HepG2 (cell line): ENCODE measurements around the gene GAL3ST3. TPM values are rescaled to one million over a fixed set of nuclear protein-coding genes. Genes with fewer than 3 reads are reported as not detected.

Experiments
- ATAC-seq: fragments of 200-7000 bp; cut with Tn5 transposase; 3 replicates; pipeline ENCODE4 v1.9.1; 2020; ENCODE audit warnings: mild to moderate bottlenecking, moderate library complexity
- BruUV-seq: library from RNA; stranded (reverse); fragments of 400-500 nt; replicated peaks from 2 replicates; lab custom pipeline; 2021; lab: Mats Ljungman, UMichigan
- CTCF ChIA-PET: fragments of 300-600 bp; formaldehyde crosslinking; extraction: SDS; loops from one replicate; lab custom pipeline; 2021; ENCODE audit warnings: low total read pairs, inconsistent platforms, low intra/inter-chr PET ratio; lab: Yijun Ruan, JAX
- POLR2A ChIA-PET: fragments of 350-600 bp; sonication (Branson Sonifier 250); formaldehyde crosslinking; loops from one replicate; lab custom pipeline; 2020; ENCODE audit warnings: antibody characterized with exemption, inconsistent platforms; lab: Yijun Ruan, JAX
- DNase-seq: peaks from one replicate; pipeline ENCODE4 v3.0.0-alpha.2; 2015; ENCODE audit warnings: low spot score
- FAIRE-seq: peaks from 3 replicates; lab custom pipeline; 2011; peaks lifted over from hg19 to GRCh38; lab: Jason Lieb, UNC
- H2AFZ ChIP-seq: one replicate; pipeline ENCODE4 v1.6.1; 2011; ENCODE audit warnings: low read length, inconsistent platforms
- H3K27ac ChIP-seq: fragments of 300-600 bp; 3 replicates; pipeline ENCODE4 v1.8.0; 2011; ENCODE audit warnings: mixed run types, mild to moderate bottlenecking, mixed read lengths, low read length, inconsistent platforms; ENCODE audit not compliant: insufficient read depth; ENCODE audit errors: extremely low read length
- H3K27me3 ChIP-seq, 2 experiments: fragments of 200-600 bp in 1 of 2; 2 replicates in 1 of 2; 3 replicates in 1 of 2; pipeline versions ENCODE4 v1.6.0 to v1.8.0; 2011; ENCODE audit warnings: low read length in 2 of 2, mild to moderate bottlenecking in 2 of 2, moderate library complexity in 2 of 2, inconsistent platforms in 1 of 2; ENCODE audit not compliant: insufficient read depth in 2 of 2, control insufficient read depth in 1 of 2
- H3K36me3 ChIP-seq, 2 experiments: fragments of 200-600 bp in 1 of 2; replicated peaks in 1 of 2; 2 replicates in 1 of 2; 3 replicates in 1 of 2; pipeline versions ENCODE4 v1.5.1 to v1.8.0; 2011; ENCODE audit warnings: low read length in 2 of 2, inconsistent platforms in 1 of 2; ENCODE audit not compliant: insufficient read depth in 2 of 2, control insufficient read depth in 1 of 2
- H3K4me1 ChIP-seq: 2 replicates; pipeline ENCODE4 v1.5.1; 2012; ENCODE audit warnings: low read length, inconsistent platforms; ENCODE audit not compliant: insufficient read depth
- H3K4me2 ChIP-seq: 2 replicates; pipeline ENCODE4 v1.6.0; 2011; ENCODE audit warnings: low read depth, low read length, inconsistent platforms
- H3K4me3 ChIP-seq, 3 experiments: fragments of 200-600 bp in 1 of 3; sonication (generic), shearing (Covaris generic) in 1 of 3; replicated peaks in 1 of 3; 2 replicates each; pipeline ENCODE4 v1.5.1; 2011 to 2016; ENCODE audit warnings: low read length in 3 of 3, inconsistent platforms in 2 of 3, low read depth in 2 of 3, mild to moderate bottlenecking in 2 of 3, control low read depth in 1 of 3, mixed read lengths in 1 of 3; ENCODE audit not compliant: insufficient read depth in 1 of 3
- H3K79me2 ChIP-seq: one replicate; pipeline ENCODE4 v1.6.1; 2011; ENCODE audit warnings: low read length, inconsistent platforms; ENCODE audit not compliant: insufficient read depth
- H3K9ac ChIP-seq: 2 replicates; pipeline ENCODE4 v1.6.0; 2011; ENCODE audit warnings: mild to moderate bottlenecking, low read depth, low read length, inconsistent platforms; ENCODE audit not compliant: insufficient read depth
- H3K9me3 ChIP-seq: 2 replicates; pipeline ENCODE4 v1.5.1; 2012; ENCODE audit warnings: mild to moderate bottlenecking, low read length
- H4K20me1 ChIP-seq: 2 replicates; pipeline ENCODE4 v1.6.0; 2011; ENCODE audit warnings: inconsistent platforms, mild to moderate bottlenecking, low read length, moderate library complexity; ENCODE audit not compliant: insufficient read depth
- CCAR2 ChIP-seq: fragments of 200-400 bp; formaldehyde crosslinking; optimal IDR thresholded peaks from 2 replicates; pipeline ENCODE3; 2018; ENCODE audit warnings: low read depth, mild to moderate bottlenecking, low read length, moderate library complexity
- CEBPG ChIP-seq: IDR thresholded peaks from 2 replicates; pipeline ENCODE4 v1.6.1; 2016
- FOXK2 ChIP-seq: fragments of 450-650 bp; IDR thresholded peaks from 2 replicates; pipeline ENCODE4 v1.6.1; 2016
- HIVEP1 ChIP-seq: sonication (generic); formaldehyde crosslinking; IDR thresholded peaks from 2 replicates; pipeline ENCODE4 v1.4.0; 2020; ENCODE audit warnings: mild to moderate bottlenecking, missing genetic modification reagents
- NFE2L2 ChIP-seq: fragments of 150-350 bp; IDR thresholded peaks from 2 replicates; pipeline ENCODE4 v1.6.1; 2014; ENCODE audit warnings: low read length
- NR2C2 ChIP-seq: sonication (generic); formaldehyde crosslinking; IDR thresholded peaks from 2 replicates; pipeline ENCODE4 v1.4.0; 2020; ENCODE audit warnings: missing genetic modification reagents, mild to moderate bottlenecking, moderate library complexity, borderline replicate concordance
- NR3C1 ChIP-seq: sonication (generic); formaldehyde crosslinking; IDR thresholded peaks from 2 replicates; pipeline ENCODE4 v1.4.0; 2020; ENCODE audit warnings: missing genetic modification reagents
- PAX8 ChIP-seq: sonication (generic); formaldehyde crosslinking; IDR thresholded peaks from 2 replicates; pipeline ENCODE4 v1.8.0; 2022; ENCODE audit warnings: mild to moderate bottlenecking, missing genetic modification reagents, borderline replicate concordance
- REL ChIP-seq: sonication (generic); formaldehyde crosslinking; conservative IDR thresholded peaks from 2 replicates; pipeline ENCODE4 v1.8.0; 2022; ENCODE audit warnings: mild to moderate bottlenecking, missing genetic modification reagents, moderate library complexity
- STAG1 ChIP-seq: sonication (generic); formaldehyde crosslinking; IDR thresholded peaks from 2 replicates; pipeline ENCODE4 v1.4.0; 2020; ENCODE audit warnings: missing genetic modification reagents
- TAF15 ChIP-seq: fragments of 200-400 bp; formaldehyde crosslinking; IDR thresholded peaks from one replicate; pipeline ENCODE4 v1.6.1; 2018; ENCODE audit warnings: mild to moderate bottlenecking, low read depth, low read length; ENCODE audit not compliant: poor library complexity, severe bottlenecking
- ZNF124 ChIP-seq: sonication (generic); formaldehyde crosslinking; IDR thresholded peaks from 2 replicates; pipeline ENCODE4 v1.4.0; 2020; ENCODE audit warnings: missing genetic modification reagents
- ZNF563 ChIP-seq: sonication (generic); formaldehyde crosslinking; IDR thresholded peaks from 2 replicates; pipeline ENCODE4 v1.8.0; 2022; ENCODE audit warnings: mild to moderate bottlenecking, moderate library complexity, missing genetic modification reagents
- ZNF564 ChIP-seq: sonication (generic); formaldehyde crosslinking; IDR thresholded peaks from 2 replicates; pipeline ENCODE4 v1.8.1; 2023; ENCODE audit warnings: mild to moderate bottlenecking, missing genetic modification reagents
- ZNF83 ChIP-seq: sonication (generic); formaldehyde crosslinking; IDR thresholded peaks from 2 replicates; pipeline ENCODE4 v1.4.0; 2020; ENCODE audit warnings: missing genetic modification reagents, mild to moderate bottlenecking, borderline replicate concordance
- ZZZ3 ChIP-seq: sonication (generic); formaldehyde crosslinking; IDR thresholded peaks from 2 replicates; pipeline ENCODE4 v1.4.0; 2020; ENCODE audit warnings: missing genetic modification reagents, mild to moderate bottlenecking, borderline replicate concordance
- WGBS: methylation state at CpG from one replicate; pipeline ENCODE4 v1.1.6; 2017; ENCODE audit warnings: low lambda C conversion rate; 5-methylcytosine and 5-hydroxymethylcytosine counted together
- in situ Hi-C: cut with HindIII; loops from 2 replicates; pipeline ENCODE4 v1.10.0; 2017; ENCODE audit warnings: low pct_unique_long_range_greater_than_20kb; ENCODE audit not compliant: extremely low pct_ligation_motif_present
- intact Hi-C: fragments of 100-400 bp; cut with micrococcal nuclease; formaldehyde crosslinking; loops from one replicate; pipeline ENCODE4 v1.10.0; 2022; ENCODE audit not compliant: unreplicated experiment
- polyA plus RNA-seq, 8 experiments: library from polyadenylated mRNA; depleted of rRNA in 3 of 8; stranded (reverse) in 7 of 8; unstranded in 1 of 8; fragments of >200 nt; fragmentation: Illumina TruSeq in 4 of 8; extraction: Trizol in 4 of 8; gene quantifications; 2 replicates each; pipeline versions ENCODE4 v1.2.1 to v1.2.3, GENCODE V29; 2011 to 2016; ENCODE audit warnings: low read depth in 4 of 8, missing spikeins in 1 of 8, mixed read lengths in 1 of 8; ENCODE audit not compliant: insufficient read depth in 1 of 8
- total RNA-seq, 5 experiments: library from RNA; depleted of rRNA; stranded (reverse); fragments of >200 nt; fragmentation: Illumina TruSeq; extraction: Trizol; gene quantifications; 2 replicates each; pipeline ENCODE4 v1.2.3, GENCODE V29; 2016; ENCODE audit warnings: low read depth in 1 of 5
- TF ChIP-seq, protein P1 (sequence below): sonication (generic); formaldehyde crosslinking; conservative IDR thresholded peaks from 2 replicates; pipeline ENCODE4 v1.4.0; 2020; ENCODE audit warnings: missing genetic modification reagents
- TF ChIP-seq, protein P2 (sequence below): sonication (generic); formaldehyde crosslinking; IDR thresholded peaks from 2 replicates; pipeline ENCODE4 v1.4.0; 2020; ENCODE audit warnings: mild to moderate bottlenecking, missing genetic modification reagents

Gene GAL3ST3
- total and polyA plus RNA-seq, 2 of the 13 experiments (the other 11 are each of a cell fraction or from before 2014, with no cell fraction given) = not detected

DNA sequence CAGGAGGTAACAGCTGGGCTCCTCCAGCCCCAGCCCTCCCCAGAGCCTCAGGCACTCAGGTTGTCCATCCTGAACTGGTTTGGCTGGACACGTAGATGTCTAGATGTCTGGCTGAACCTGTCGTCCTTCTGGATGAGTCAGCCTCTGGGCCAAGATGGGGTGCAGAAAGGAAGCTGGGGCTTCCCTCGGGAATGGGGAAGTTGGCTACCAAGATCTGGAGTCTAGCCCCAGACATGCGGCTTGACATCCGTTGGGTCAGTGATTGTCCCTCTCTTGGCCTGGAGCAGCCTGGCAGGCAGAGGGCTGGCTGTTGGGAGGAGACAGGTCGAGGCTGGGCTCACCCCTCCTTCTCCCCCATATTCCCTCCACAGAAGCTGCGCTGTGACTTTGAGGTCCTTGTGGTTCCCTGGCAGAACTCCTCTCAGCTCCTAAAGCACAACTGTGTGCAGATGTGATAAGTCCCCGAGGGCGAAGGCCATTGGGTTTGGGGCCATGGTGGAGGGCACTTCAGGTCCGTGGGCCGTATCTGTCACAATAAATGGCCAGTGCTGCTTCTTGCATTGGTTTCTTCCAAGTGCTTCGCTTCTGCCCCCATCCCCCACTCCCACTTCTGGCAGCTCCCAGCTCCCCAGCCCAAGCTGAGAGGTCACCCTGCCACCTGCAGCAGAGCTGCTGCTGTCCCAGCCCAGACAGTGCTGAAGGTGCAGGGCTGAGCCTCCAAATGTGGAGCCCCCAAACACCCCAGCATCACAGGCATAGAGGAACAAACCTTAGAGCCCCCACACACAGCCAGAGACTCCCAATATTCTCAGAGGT, 35.8 kb downstream of the GAL3ST3 start (continued):
- TF ChIP-seq HIVEP1 (CRISPR knock-in tag) (no peak), ZZZ3 (no peak), STAG1 (CRISPR knock-in tag) (no peak), TAF15 (no peak), CCAR2 (no peak)

DNA sequence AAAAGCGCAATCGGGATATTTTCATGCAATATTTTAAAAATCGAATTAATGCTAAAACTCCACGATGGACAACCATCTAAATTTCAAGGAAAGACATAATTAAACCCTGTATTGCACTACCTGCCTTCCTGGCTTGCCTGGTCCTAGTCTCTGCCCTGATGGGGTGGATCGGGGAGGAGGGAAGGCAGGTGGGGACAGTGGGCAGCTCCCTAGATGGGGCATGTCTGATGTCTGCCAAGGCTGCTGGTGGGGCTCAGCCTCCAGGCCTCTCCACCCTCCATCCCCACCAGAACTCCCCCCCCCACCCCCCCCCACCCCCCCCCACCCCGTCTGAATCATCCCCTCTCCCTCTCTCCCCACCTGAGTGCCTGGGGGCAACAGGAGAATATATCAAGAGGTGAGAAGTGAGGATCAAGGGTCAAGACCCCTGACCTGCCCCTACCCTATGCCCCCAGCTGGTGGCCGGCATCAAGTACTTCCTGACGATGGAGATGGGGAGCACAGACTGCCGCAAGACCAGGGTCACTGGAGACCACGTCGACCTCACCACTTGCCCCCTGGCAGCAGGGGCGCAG, 36.5 kb downstream of the GAL3ST3 start:
- FAIRE-seq = no peak
- WGBS = 52% methylated on average over 6 of the region's 12 CpGs
- Histone ChIP-seq H3K79me2 (no peaks in the 10 kb centered on the region), H3K4me2 (no peak overlapping the region), H3K9ac (no peak overlapping the region), H3K4me3 (no peak overlapping the region), H3K4me1 (peaks cover 6% of the 10 kb centered on the region; the same call in 1 of the 2 replicates), H3K27ac (no peak overlapping the region), H3K9me3 (no peaks in the 10 kb centered on the region), H3K27me3 (peaks cover 9 to 45% of the 10 kb centered on the region in 2 experiments; a peak in 4 of 5 replicates), H3K36me3 (no peaks in the 10 kb centered on the region), H2AFZ (no peak overlapping the region), H4K20me1 (no peaks in the 10 kb centered on the region)
- ATAC-seq = no peak
- no TSS peak for BruUV-seq
- POLR2A ChIA-PET = interaction anchor here (1.2 kb wide), 1 partner anchor 10 kb away, joined by 3 read pairs; the partner anchor contains the start of genes BANF1 and EIF1AD
- CTCF ChIA-PET = no interaction called here
- intact Hi-C loops = no loop called here
- in situ Hi-C loops = no loop called here
- TF ChIP-seq NR2C2 (no peak), ZNF563 (no peak), REL (CRISPR knock-in tag) (no peak), NFE2L2 (no peak), CEBPG (CRISPR knock-in tag) (no peak), FOXK2 (no peak), PAX8 (no peak), ZNF83 (CRISPR knock-in tag) (no peak), NR3C1 (no peak), ZNF564 (CRISPR knock-in tag) (no peak), ZNF124 (no peak)
- TF ChIP-seq, protein P1, sequence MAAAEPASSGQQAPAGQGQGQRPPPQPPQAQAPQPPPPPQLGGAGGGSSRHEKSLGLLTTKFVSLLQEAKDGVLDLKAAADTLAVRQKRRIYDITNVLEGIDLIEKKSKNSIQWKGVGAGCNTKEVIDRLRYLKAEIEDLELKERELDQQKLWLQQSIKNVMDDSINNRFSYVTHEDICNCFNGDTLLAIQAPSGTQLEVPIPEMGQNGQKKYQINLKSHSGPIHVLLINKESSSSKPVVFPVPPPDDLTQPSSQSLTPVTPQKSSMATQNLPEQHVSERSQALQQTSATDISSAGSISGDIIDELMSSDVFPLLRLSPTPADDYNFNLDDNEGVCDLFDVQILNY = no peak
- TF ChIP-seq, protein P2, sequence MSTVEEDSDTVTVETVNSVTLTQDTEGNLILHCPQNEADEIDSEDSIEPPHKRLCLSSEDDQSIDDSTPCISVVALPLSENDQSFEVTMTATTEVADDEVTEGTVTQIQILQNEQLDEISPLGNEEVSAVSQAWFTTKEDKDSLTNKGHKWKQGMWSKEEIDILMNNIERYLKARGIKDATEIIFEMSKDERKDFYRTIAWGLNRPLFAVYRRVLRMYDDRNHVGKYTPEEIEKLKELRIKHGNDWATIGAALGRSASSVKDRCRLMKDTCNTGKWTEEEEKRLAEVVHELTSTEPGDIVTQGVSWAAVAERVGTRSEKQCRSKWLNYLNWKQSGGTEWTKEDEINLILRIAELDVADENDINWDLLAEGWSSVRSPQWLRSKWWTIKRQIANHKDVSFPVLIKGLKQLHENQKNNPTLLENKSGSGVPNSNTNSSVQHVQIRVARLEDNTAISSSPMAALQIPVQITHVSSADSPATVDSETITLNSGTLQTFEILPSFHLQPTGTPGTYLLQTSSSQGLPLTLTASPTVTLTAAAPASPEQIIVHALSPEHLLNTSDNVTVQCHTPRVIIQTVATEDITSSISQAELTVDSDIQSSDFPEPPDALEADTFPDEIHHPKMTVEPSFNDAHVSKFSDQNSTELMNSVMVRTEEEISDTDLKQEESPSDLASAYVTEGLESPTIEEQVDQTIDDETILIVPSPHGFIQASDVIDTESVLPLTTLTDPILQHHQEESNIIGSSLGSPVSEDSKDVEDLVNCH (CRISPR knock-in tag) = no peak
- no peak for DNase-seq
